HFFc6 (cell line): ENCODE data around the gene TTC21A. TPM values are rescaled to one million over a fixed set of nuclear protein-coding genes. Genes with fewer than 3 reads are reported as not detected.

Experiments
- DNase-seq: peaks from one replicate; pipeline ENCODE4 v3.0.0-alpha.2; 2018
- H3K27ac Mint-ChIP-seq: 2 replicates; pipeline ENCODE4 v1.8.0; 2020; ENCODE audit warnings: mild to moderate bottlenecking, mixed read lengths
- H3K27me3 Mint-ChIP-seq: 2 replicates; pipeline ENCODE4 v1.8.0; 2021; ENCODE audit warnings: mild to moderate bottlenecking, moderate library complexity, mixed read lengths; ENCODE audit not compliant: insufficient read depth
- H3K36me3 Mint-ChIP-seq: 2 replicates; pipeline ENCODE4 v1.8.0; 2021; ENCODE audit warnings: low read depth, mixed read lengths
- H3K4me1 Mint-ChIP-seq: 2 replicates; pipeline ENCODE4 v1.8.0; 2020; ENCODE audit warnings: low read depth, mixed read lengths
- H3K4me3 Mint-ChIP-seq: 2 replicates; pipeline ENCODE4 v1.8.0; 2020; ENCODE audit warnings: mild to moderate bottlenecking, moderate library complexity, mixed read lengths
- H3K9me3 Mint-ChIP-seq: 2 replicates; pipeline ENCODE4 v1.8.0; 2020; ENCODE audit warnings: mild to moderate bottlenecking, mixed read lengths
- total RNA-seq, 6 experiments: library from RNA; stranded (reverse); fragmentation: NEBNext Ultra II Directional; extraction: Animal tissue kit (Norgen Biotek cat#: 25700); gene quantifications; 2 replicates in 1 of 6; 3 replicates in 5 of 6; pipeline ENCODE4 v1.2.3, GENCODE V29; 2021
- TF ChIP-seq, protein P1 (sequence below): fragments of 200-600 bp; sonication (generic); IDR thresholded peaks from 2 replicates; pipeline ENCODE4 v1.5.0; 2021; ENCODE audit warnings: antibody characterized with exemption, mild to moderate bottlenecking

The TTC21A gene
- total RNA-seq, 6 experiments from 2014 or later = 0.91 to 2.2 (median 1.8) TPM

GRCh38 chr3:39177708-39178332, 70.3 kb downstream of the TTC21A start:
- peak overlapping the region; percentile 99 for H3K27ac Mint-ChIP-seq
- H3K27me3 Mint-ChIP-seq = peaks cover 1% of the 10 kb centered on the region
- peak; percentile 91 for DNase-seq
- TF ChIP-seq, protein P1, sequence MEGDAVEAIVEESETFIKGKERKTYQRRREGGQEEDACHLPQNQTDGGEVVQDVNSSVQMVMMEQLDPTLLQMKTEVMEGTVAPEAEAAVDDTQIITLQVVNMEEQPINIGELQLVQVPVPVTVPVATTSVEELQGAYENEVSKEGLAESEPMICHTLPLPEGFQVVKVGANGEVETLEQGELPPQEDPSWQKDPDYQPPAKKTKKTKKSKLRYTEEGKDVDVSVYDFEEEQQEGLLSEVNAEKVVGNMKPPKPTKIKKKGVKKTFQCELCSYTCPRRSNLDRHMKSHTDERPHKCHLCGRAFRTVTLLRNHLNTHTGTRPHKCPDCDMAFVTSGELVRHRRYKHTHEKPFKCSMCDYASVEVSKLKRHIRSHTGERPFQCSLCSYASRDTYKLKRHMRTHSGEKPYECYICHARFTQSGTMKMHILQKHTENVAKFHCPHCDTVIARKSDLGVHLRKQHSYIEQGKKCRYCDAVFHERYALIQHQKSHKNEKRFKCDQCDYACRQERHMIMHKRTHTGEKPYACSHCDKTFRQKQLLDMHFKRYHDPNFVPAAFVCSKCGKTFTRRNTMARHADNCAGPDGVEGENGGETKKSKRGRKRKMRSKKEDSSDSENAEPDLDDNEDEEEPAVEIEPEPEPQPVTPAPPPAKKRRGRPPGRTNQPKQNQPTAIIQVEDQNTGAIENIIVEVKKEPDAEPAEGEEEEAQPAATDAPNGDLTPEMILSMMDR = no peak
- H3K36me3 Mint-ChIP-seq = no peaks in the 10 kb centered on the region
- no peaks in the 10 kb centered on the region for H3K9me3 Mint-ChIP-seq
- H3K4me1 Mint-ChIP-seq = peaks cover 69% of the 10 kb centered on the region
- H3K4me3 Mint-ChIP-seq = peak overlapping the region; percentile 92

DNA sequence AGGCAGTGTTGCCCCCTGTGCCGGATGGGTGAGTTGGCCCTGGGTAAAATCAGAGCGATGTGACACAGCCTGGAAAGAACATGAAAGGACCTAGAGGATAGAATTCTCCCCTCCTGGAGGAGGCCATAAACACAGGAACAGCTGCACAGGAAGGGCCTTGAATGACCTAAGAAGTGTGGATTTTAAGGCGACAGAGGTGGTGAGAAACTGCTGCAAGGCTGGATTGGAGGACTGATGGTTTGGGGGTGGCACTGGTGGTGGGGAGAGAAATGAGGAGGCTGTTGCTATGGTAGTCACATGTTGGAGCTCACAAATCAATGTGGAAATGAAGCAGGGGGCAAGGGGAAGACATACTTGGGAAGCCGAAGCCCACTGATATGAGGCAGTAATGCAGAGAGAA, 71.1 kb downstream of the TTC21A start:
- DNase-seq = no peak
- H3K27me3 Mint-ChIP-seq = peaks cover 1% of the 10 kb centered on the region
- no peaks in the 10 kb centered on the region for H3K36me3 Mint-ChIP-seq
- TF ChIP-seq, protein P1 = no peak
- H3K9me3 Mint-ChIP-seq = no peaks in the 10 kb centered on the region
- peak overlapping the region; percentile 77 for H3K4me3 Mint-ChIP-seq
- H3K27ac Mint-ChIP-seq = peak overlapping the region; percentile 99
- H3K4me1 Mint-ChIP-seq = peaks cover 61% of the 10 kb centered on the region

- peak overlapping the region; percentile 84 for H3K4me3 Mint-ChIP-seq
- DNase-seq = no peak
- no peaks in the 10 kb centered on the region for H3K36me3 Mint-ChIP-seq
- peaks cover 1% of the 10 kb centered on the region for H3K27me3 Mint-ChIP-seq
- H3K9me3 Mint-ChIP-seq = no peaks in the 10 kb centered on the region
- peaks cover 55% of the 10 kb centered on the region for H3K4me1 Mint-ChIP-seq
- TF ChIP-seq, protein P1 = no peak
- peak overlapping the region; percentile 71 for H3K27ac Mint-ChIP-seq
Measured at GRCh38 chr3:39180183-39180545, 72.7 kb downstream of the TTC21A start.

DNA sequence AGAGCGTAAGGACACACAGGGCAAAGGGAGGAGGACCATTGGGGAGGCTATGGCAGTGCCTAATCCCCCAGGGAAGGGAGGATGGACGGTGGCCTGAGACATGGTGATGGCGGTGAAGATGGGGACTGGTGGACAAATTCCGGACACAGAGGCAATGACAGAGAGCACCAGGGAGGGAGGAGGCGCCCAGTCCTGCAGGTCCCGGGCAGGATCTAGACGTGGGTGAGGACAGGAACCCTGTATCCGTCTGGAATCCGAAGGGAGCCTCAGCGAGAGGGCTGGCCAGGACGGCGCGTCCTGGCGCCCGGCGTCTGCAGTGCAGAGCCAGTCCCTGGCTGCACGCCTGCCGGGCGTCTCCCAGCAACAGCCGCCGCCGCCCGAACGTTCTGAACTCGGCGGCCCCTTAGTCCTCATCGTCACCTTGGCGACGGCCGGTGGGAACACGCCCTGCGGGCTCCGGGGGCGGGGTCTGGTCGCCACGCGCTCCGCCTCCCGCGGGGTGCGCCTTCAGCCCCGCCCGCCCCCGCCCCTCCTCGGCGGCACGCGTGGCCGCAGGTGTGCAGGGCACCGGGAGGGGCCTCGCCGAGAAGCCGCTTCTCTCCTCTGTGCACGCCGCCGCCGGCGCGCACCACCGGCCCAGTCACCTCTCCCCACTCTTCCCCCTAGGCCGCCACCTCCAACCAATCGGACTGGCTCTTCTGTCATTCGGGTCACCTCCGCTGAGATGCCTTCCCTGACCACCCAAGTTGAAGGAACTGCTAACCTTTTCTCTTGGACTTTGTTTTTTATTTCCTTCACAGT, 73.3 kb downstream of the TTC21A start:
- H3K27me3 Mint-ChIP-seq = peaks cover 1% of the 10 kb centered on the region
- H3K4me1 Mint-ChIP-seq = peaks cover 53% of the 10 kb centered on the region
- peak; percentile 73 for DNase-seq
- H3K27ac Mint-ChIP-seq = peak overlapping the region; percentile 71
- no peaks in the 10 kb centered on the region for H3K36me3 Mint-ChIP-seq
- no peaks in the 10 kb centered on the region for H3K9me3 Mint-ChIP-seq
- TF ChIP-seq, protein P1 = peak; percentile 28; the same call in 1 of the 2 replicates
- H3K4me3 Mint-ChIP-seq = peak overlapping the region; percentile 84

DNA sequence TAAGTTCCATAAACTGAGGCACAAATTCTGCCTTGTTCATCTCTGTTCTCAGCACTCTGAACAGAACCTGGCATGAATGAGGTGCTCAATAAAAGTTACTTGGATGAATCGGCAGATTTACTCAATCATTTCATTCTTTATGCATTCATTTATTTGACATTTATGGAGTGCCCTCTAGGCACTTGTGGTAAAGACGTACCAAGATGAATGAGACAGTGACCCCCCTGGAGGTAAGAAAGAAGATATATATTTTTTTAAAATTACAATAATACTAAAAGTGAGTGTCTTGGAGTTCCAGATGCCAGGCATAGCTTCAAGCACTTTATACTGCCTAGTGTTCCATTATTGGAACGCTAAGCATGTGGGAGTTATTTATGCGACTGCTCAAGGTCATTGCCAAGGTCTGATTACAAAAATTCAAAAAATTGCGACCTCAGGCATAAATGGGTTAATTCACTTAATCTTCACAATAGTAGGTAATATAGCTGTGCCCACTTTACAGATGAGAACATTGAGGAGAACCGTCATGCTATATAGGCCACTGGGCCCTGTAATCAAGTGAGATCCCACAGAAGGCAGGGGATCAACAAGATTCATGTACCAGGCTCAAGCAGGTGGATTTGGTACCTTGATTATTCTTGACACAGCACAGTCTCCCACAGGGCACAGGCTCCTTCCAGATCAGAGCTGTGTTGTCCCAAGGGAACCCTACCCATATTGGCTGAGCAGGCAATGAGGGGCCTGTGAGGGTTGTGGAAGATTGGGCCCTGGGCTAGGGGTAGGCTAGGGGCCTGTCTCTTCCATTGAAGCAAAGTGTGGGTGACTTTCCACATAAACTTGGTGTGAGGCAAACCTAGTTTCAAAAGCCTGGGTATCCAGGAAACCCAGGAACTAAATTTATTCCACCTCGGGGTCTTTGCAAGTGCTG, 74.2 kb downstream of the TTC21A start:
- peak overlapping the region; percentile 41 for H3K27ac Mint-ChIP-seq
- no peak for DNase-seq
- H3K4me3 Mint-ChIP-seq = peak overlapping the region; percentile 73
- peaks cover 44% of the 10 kb centered on the region for H3K4me1 Mint-ChIP-seq
- no peaks in the 10 kb centered on the region for H3K36me3 Mint-ChIP-seq
- no peaks in the 10 kb centered on the region for H3K9me3 Mint-ChIP-seq
- TF ChIP-seq, protein P1 = peak; percentile 26
- H3K27me3 Mint-ChIP-seq = peaks cover 6% of the 10 kb centered on the region
